GM21526 (cell line): ENCODE results near the gene ALKBH4.
"Not testable (repeated sequence)": the region's sequence is repeated elsewhere in the genome, so short reads cannot be mapped to it uniquely, and the experiment has no call there.

Source experiments
- ATAC-seq: cut with Tn5 transposase; IDR thresholded peaks from one replicate; pipeline ENCODE4 v1.9.1; 2021; ENCODE audit warnings: moderate library complexity; ENCODE audit not compliant: unreplicated experiment, low FRiP score

The ALKBH4 gene, protein sequence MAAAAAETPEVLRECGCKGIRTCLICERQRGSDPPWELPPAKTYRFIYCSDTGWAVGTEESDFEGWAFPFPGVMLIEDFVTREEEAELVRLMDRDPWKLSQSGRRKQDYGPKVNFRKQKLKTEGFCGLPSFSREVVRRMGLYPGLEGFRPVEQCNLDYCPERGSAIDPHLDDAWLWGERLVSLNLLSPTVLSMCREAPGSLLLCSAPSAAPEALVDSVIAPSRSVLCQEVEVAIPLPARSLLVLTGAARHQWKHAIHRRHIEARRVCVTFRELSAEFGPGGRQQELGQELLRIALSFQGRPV

GRCh38 chr7:102464577-102465280 is at the start of gene ALKBH4, which contains the start of gene LRWD1:
TSS of gene ALKBH4 (minus strand) at chr7:102464863. CDS start at chr7:102464836, 27 bp downstream.
TSS of gene LRWD1 (plus strand) at chr7:102464984. CDS start at chr7:102465081, 97 bp downstream.
- peak; percentile 71 for ATAC-seq

DNA sequence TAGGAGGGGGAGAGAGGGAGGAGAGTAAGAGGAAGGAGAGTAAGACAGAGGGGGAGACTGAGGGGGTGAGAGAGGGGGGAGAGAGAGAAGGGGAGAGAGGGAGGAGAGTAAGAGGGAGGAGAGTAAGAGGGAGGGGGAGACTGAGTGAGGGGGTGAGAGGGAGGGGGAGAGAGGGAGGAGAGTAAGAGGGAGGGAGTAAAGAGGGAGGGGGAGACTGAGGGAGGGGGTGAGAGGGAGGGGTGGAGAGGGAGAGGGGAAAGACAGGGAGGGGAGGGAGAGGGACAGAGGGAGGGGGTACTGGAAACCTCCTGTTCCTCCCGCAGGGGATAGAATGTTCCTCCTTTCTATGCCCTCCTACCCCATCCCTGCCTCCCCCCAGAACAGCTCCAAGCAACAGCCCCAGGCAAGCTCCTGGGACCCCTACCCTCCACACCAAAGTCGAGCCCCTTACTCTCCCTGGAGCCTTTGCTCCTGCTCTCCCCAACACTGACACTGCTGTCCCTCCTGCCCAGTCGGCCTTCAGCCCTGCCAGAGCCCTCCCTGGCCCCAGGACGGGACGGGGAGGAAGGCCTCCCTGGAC is 48.1 kb upstream of the ALKBH4 start:
- ATAC-seq: not testable (repeated sequence)

DNA sequence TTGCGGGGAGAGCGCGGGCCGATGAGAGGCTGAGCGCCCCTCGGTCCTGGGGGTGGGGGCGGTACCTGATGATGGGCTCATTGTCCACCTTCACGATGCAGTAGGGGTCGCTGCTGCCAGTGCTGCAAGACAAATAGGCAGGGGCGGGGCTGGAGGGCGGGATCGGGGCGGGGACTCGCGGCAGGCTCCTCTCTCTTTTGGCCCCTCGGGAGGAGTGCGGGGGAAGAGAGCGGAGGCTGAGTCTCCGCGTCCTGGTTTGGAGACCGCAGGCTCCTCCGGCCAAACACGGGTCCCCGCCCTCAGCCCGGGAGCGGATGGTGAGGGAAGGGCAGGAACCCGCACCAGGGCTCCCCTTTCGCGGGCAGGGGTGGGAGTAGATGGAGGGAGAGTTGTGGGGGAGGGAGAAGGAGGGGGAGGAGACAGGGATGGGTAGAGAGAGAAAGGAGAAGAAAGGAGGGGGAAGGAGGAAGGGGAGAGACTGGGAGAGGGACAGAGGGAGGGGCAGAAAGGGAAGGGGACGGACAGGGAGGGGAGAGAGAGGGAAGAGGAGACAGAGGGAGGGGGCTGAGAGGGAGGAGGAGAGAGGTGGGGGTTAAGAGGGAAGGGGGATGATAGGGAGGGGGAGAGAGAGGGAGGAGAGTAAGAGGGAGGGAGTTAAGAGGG is 47.3 kb upstream of the ALKBH4 start:
- ATAC-seq: peak; percentile 38

- not testable (repeated sequence) for ATAC-seq
Observed at GRCh38 chr7:102510575-102510974, 45.9 kb upstream of the ALKBH4 start.

DNA sequence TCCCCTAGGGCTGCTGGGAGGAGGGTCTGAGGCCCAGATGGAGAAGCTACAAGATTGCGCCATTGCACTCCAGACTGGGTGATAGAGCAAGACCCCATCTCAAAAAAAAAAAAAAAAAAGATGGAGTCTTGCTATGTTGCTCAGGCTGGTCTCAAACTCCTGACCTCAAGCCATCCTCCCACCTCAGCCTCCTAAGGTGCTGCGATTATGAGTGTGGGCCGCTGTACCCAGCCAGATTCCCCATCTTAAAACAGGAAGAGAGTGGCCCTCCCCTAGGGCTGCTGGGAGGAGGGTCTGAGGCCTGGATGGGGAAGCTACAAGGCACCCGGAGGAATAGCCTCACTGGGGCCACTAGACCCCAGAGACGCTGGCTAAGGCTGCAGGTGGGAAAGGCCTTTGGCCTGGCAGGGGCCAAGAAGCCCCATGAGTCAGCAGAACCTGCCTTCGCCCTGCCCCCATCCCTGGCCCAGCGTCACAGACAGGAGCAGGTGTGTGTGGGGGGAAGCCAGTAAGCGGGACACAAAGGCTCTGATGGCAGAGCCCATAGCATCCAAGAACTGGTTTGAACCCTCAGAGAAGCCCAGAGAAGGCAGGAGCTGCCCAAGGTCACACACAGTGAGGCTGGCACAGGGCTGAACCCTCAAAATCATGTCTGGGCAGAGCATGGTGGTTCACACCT is 42.9 kb upstream of the ALKBH4 start:
- ATAC-seq: not testable (repeated sequence)

DNA sequence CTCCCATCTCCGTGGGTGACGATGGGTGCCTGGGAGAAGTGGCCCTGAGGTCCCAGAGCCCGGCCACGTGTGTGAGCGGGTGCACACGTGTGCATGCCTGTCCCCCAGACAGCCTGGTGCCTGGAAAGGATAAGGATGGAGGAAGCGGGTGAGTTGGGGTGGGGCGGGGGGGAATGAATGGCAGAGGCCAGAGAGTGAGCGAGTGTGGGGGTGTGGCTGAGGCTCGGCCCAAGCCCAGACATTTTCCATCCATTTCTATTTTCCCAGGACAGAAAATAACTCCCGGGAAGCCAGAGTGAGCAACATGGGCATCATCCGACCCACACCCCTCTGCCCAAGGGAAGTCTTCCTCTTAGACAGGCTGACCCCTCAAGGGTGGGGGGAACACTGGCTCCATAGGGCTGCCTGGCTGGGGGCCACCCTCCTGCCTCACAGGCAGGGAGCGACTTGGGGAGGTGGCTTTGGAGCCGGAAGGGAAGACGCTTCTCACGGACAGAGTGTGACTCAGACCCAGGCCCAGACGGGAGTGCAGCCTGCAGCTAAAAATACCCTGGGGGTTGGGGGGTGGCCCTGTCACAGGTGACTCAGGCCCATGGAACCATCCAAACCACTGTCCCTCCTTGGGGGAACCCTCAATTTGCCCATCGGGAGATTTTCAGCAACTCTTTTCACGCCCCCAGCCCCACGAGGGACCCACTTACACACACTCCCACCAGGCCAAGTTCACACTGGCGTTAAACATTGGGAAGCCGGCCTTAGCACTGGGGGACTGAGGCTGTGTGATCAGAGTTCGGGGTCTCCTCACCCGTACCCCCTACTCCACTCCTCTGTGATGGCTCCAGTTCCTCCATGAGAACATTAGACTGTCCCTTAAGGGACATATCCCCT is 40.9 kb upstream of the ALKBH4 start:
- ATAC-seq: not testable (repeated sequence)

DNA sequence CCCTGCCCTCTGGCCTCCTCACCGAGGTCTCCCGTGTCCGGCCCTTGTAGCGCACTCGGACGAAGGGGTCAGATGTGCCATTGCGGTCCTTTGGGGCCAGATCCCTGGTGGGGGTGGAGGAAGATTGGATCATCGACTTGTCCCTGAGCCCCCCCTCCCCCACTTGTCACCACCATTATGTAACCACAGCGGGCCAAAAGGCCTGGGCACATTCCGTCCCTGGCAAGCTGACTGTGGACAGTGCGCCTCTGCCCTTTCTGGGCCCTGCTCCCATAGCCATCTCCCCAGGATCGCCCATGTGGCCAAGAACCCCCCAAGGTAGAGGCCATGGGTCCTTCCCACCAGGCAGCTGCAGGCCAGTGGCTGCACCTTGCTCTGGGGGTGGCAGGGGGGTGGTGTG is 38.5 kb upstream of the ALKBH4 start:
- ATAC-seq: not testable (repeated sequence)

- not testable (repeated sequence) for ATAC-seq
Observed at GRCh38 chr7:102498321-102498720, 33.7 kb upstream of the ALKBH4 start.

DNA sequence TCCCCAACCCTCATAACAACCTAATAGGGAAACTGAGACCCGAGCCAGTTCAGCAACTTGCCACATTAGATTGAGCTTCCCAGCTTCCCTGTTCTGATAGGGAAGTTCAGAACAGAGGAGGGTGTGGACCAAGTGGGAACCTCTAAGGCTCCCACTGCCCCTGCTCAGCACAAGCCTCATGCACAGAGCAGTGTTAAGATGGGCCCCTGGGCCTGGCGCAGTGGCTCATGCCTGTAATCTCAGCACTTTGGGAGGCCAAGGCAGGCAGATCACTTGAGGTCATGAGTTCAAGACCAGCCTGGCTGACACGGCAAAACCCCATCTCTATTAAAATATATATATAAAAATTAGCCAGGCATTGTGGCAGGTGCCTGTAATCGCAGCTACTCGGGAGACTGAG is 32.6 kb upstream of the ALKBH4 start:
- not testable (repeated sequence) for ATAC-seq

GRCh38 chr7:102496861-102497260 is 32.2 kb upstream of the ALKBH4 start:
- ATAC-seq: not testable (repeated sequence)

GRCh38 chr7:102494473-102495149 is 29.9 kb upstream of the ALKBH4 start:
- peak; percentile 53 for ATAC-seq

GRCh38 chr7:102494026-102494425 is 29.4 kb upstream of the ALKBH4 start:
- ATAC-seq: not testable (repeated sequence)

DNA sequence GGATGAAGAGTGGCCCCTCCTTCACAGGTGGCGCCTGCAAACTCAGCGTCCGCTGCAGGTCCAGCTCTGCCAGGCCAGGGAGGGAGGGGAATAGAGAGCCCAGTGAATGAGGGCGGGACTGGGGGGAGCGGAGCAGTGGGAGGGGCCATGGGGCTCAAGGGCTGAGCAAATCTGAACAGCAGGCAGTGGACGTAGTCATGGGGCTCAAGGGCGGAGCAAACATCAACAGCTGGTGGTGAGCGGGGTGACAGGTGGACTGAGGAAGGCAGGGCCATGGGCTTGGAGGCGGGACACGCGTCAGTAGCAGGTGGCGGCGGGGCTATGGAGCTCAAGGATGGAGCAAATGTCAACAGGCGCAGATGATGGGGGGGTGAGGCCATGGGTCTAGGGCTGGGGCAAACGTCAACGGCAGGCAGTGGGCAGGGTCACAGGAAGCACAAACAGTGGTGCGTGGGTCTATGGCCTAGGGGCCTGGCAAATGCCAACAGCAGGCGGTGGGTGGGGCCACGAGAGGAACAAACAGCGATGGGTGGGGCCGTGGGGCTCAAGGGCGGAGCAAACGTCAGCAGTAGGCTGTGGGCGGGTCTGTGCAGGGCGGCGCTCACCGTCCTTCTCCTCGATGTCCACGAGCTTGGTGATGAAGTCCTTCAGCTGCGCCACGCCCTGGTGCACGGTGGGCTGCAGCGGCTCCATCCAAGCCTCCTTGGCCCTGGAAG is 28.7 kb upstream of the ALKBH4 start:
- not testable (repeated sequence) for ATAC-seq

DNA sequence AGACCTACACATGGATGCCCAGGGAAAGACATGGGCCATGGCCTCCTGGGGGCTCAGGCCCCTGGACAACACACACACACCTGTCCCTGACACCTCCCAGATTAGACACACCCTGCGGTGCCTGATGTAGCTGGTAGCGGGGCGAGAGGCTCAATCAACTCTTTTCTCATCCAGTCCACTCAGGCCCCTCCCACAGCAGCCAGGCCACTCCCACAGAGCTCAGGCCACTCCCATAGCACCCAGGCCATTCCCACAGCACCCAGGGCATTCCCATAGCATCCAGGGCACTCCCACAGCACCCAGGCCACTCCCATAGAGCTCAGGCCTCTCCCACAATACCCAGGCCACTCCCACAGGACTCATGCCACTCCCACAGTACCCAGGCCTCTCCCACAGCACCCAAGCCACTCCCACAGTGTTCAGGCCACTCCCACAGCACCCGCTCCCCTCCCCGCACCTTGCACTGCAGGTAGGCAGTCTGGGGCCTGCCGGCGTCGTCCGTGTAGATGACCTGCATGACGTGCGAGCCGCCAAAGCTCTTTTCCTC is 25.9 kb upstream of the ALKBH4 start:
- peak; percentile 40 for ATAC-seq

DNA sequence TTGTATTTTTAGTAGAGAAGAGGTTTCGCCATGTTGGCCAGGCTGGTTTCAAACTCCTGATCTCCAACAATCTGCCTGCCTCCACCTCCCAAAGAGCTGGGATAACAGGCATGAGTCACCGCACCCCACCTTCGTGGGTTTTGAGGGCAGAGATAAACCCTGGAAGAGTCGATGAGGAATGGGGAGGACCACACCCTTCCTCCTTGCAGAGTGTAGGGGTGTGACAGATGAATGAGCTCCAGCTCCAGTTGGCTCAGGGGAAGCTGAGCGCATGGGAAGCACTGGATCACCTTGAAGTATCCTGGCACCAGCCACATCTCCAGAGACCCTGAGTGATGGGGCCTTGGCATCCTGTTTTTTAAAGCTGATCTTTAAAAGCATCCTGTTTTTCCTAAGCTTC is 19.7 kb upstream of the ALKBH4 start:
- not testable (repeated sequence) for ATAC-seq

- not testable (repeated sequence) for ATAC-seq
Observed at GRCh38 chr7:102481962-102482361, 17.3 kb upstream of the ALKBH4 start.

GRCh38 chr7:102479982-102480637 is 15.4 kb upstream of the ALKBH4 start:
- not testable (repeated sequence) for ATAC-seq
